Measurements from ENCODE around the gene EPAS1. TPM values are rescaled to one million over a fixed set of nuclear protein-coding genes. Genes with fewer than 3 reads are reported as not detected.

EPAS1 gene
- total and polyA plus RNA-seq, 9 of the 15 experiments (the other 6 are each of a cell fraction or from before 2014, with no cell fraction given) = 0.25 to 11.2 (median 4.1) TPM

GRCh38 chr2:46339676-46340459 lies 42.7 kb downstream of the EPAS1 start (continued):
- TF ChIP-seq PBX2 (CRISPR knock-in tag; IDR thresholded peaks at IDR 0.05; ENCODE audit: low read depth) = no peak
- TF ChIP-seq PBX2 (tag; conservative IDR thresholded peaks at IDR 0.05; ENCODE audit: low read depth) = peak; percentile 44; the same call in 1 of the 2 replicates
- peak; percentile 88; the same call in 1 of the 2 replicates for TF ChIP-seq GATAD2A (IDR thresholded peaks at IDR 0.05)
- peak; percentile 33 for TF ChIP-seq TAF1 (IDR thresholded peaks at IDR 0.05; ENCODE audit: control insufficient read depth, extremely low read depth, insufficient read depth, low read length, severe bottlenecking)
- TF ChIP-seq ETS2 (tag; IDR thresholded peaks at IDR 0.05; ENCODE audit: borderline replicate concordance, poor library complexity, severe bottlenecking) = no peak
- TF ChIP-seq BMI1 (IDR thresholded peaks at IDR 0.05; ENCODE audit: low read length) = 0 out of 2 replicates have a peak, but pooled peaks have one; percentile 28
- TF ChIP-seq PTRF (tag; IDR thresholded peaks at IDR 0.05) = no peak
- TF ChIP-seq E2F6 (IDR thresholded peaks at IDR 0.05; ENCODE audit: borderline replicate concordance in 1 of 2, extremely low read depth in 1 of 2, insufficient read depth in 1 of 2, insufficient read length in 1 of 2, low read depth in 1 of 2, low read length in 1 of 2, poor library complexity in 1 of 2, severe bottlenecking in 1 of 2) = peak in 1 of 2 experiments; percentile 52
- peak; percentile 98 for TF ChIP-seq CCNT2 (IDR thresholded peaks at IDR 0.05; ENCODE audit: borderline replicate concordance, extremely low read depth, insufficient read length, low read depth, low read length)
- TF ChIP-seq BCOR (IDR thresholded peaks at IDR 0.05) = peak; percentile 85
- peak; percentile 76 for TF ChIP-seq ETS1 (conservative IDR thresholded peaks at IDR 0.05; ENCODE audit: control insufficient read depth, low read depth, low read length)
- TF ChIP-seq ZNF695 (CRISPR knock-in tag; IDR thresholded peaks at IDR 0.05) = no peak
- no peak for TF ChIP-seq MCM5 (IDR thresholded peaks at IDR 0.05; ENCODE audit: low read depth)
- TF ChIP-seq YBX1 (IDR thresholded peaks at IDR 0.05) = no peak
- TF ChIP-seq EP400 (IDR thresholded peaks at IDR 0.05) = peak; percentile 89
- no peak; the same call in 1 of the 2 replicates for TF ChIP-seq ELF4 (CRISPR knock-in tag; IDR thresholded peaks at IDR 0.05)
- TF ChIP-seq, protein P1, sequence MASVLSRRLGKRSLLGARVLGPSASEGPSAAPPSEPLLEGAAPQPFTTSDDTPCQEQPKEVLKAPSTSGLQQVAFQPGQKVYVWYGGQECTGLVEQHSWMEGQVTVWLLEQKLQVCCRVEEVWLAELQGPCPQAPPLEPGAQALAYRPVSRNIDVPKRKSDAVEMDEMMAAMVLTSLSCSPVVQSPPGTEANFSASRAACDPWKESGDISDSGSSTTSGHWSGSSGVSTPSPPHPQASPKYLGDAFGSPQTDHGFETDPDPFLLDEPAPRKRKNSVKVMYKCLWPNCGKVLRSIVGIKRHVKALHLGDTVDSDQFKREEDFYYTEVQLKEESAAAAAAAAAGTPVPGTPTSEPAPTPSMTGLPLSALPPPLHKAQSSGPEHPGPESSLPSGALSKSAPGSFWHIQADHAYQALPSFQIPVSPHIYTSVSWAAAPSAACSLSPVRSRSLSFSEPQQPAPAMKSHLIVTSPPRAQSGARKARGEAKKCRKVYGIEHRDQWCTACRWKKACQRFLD (CRISPR knock-in tag; IDR thresholded peaks at IDR 0.05) = peak; percentile 88; the same call in 1 of the 2 replicates
